Measurements from ENCODE around the gene EDN3. TPM values are rescaled to one million over a fixed set of nuclear protein-coding genes. Genes with fewer than 3 reads are reported as not detected.
"Not testable (repeated sequence)": the region's sequence is repeated elsewhere in the genome, so short reads cannot be mapped to it uniquely, and the experiment has no call there.

The EDN3 gene
- total and polyA plus RNA-seq, 2 experiments from 2014 or later = 4.0 to 5.8 TPM

DNA sequence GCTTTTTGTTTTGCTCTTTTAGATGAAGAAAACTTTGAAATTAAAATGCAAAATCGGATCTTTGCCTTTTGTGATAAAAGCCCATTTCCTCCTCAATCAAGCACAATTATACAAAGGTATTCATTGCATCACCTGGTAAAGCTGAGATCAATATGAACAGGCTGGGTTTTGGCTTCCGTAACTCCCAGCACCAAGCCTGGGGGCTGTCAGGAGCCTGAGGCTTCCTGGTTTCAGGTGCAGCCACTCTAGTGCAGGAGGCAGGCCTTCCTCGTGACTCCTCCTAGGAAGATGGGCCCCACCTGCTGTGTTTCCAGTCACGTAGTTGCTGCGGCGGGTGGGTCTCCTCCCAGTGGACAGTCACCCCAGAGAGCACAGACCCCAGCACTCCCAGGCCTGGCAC lies 54.0 kb downstream of the EDN3 start:
- Histone ChIP-seq H3K4me3 (no peak overlapping the region), H4K20me1 (ENCODE audit: insufficient read depth, poor library complexity, severe bottlenecking) (no peaks in the 10 kb centered on the region)
- 83% methylated on average over 6 of the region's 6 CpGs for WGBS (ENCODE audit: low lambda C conversion rate, missing lambda C conversion rate)

DNA sequence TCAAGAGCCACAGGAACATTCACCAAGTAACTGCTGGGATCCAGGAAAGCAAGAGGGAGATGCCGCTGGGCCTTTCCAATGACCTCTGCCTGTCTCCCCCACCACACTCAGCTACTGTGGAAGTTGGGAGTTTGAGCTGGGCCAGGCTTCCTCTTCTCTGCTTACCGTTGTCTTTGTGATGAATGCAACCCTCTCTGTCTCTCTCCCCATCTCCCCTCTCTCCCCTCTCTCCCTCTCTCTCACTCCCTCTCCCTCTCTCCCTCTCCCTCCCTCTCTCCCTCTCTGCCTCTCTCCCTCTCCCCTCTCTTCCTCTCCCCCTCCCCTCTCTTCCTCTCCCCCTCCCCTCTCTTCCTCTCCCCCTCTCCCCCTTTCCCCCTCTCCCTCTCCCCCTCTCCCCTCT lies 54.8 kb downstream of the EDN3 start:
- no peaks in the 10 kb centered on the region for H3K36me3 ChIP-seq (replicated peaks; ENCODE audit: insufficient read depth, low read depth)
- 100% methylated on average over 1 of the region's 2 CpGs for WGBS (ENCODE audit: low lambda C conversion rate, missing lambda C conversion rate)
- DNase-seq (ENCODE audit: low spot score) = no peak
- H3K4me2 ChIP-seq = no peak overlapping the region
- H4K20me1 ChIP-seq (ENCODE audit: insufficient read depth, poor library complexity, severe bottlenecking) = no peaks in the 10 kb centered on the region
- no peaks in the 10 kb centered on the region for H3K27me3 ChIP-seq
- TF ChIP-seq, protein P1, sequence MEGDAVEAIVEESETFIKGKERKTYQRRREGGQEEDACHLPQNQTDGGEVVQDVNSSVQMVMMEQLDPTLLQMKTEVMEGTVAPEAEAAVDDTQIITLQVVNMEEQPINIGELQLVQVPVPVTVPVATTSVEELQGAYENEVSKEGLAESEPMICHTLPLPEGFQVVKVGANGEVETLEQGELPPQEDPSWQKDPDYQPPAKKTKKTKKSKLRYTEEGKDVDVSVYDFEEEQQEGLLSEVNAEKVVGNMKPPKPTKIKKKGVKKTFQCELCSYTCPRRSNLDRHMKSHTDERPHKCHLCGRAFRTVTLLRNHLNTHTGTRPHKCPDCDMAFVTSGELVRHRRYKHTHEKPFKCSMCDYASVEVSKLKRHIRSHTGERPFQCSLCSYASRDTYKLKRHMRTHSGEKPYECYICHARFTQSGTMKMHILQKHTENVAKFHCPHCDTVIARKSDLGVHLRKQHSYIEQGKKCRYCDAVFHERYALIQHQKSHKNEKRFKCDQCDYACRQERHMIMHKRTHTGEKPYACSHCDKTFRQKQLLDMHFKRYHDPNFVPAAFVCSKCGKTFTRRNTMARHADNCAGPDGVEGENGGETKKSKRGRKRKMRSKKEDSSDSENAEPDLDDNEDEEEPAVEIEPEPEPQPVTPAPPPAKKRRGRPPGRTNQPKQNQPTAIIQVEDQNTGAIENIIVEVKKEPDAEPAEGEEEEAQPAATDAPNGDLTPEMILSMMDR (IDR thresholded peaks at IDR 0.05; ENCODE audit: poor library complexity) = no peak
- TF ChIP-seq EZH2phosphoT487 (IDR thresholded peaks at IDR 0.05; ENCODE audit: low read depth, severe bottlenecking, unreplicated experiment) (no peak), EZH2 (IDR thresholded peaks at IDR 0.05; ENCODE audit: borderline replicate concordance) (no peak)
- no peak overlapping the region for H3K27ac ChIP-seq
- no peaks in the 10 kb centered on the region for H3K9me3 ChIP-seq (ENCODE audit: low read depth)
- no peaks in the 10 kb centered on the region for H3K79me2 ChIP-seq
- H2AFZ ChIP-seq = no peak overlapping the region
- H3K4me1 ChIP-seq (ENCODE audit: insufficient read depth) = peaks cover 10% of the 10 kb centered on the region
- H3K9me2 ChIP-seq (replicated peaks; ENCODE audit: insufficient read depth) = no peaks in the 10 kb centered on the region
- no peak overlapping the region for H3K4me3 ChIP-seq

More for the DNA sequence above, 54.0 kb downstream of the EDN3 start:
- Histone ChIP-seq H3K9me3 (ENCODE audit: low read depth) (no peaks in the 10 kb centered on the region), H3K27ac (no peak overlapping the region), H2AFZ (no peak overlapping the region), H3K79me2 (no peaks in the 10 kb centered on the region), H3K27me3 (no peaks in the 10 kb centered on the region), H3K36me3 (replicated peaks; ENCODE audit: insufficient read depth, low read depth) (no peaks in the 10 kb centered on the region), H3K4me1 (ENCODE audit: insufficient read depth) (peaks cover 11% of the 10 kb centered on the region), H3K4me2 (no peak overlapping the region), H3K9me2 (replicated peaks; ENCODE audit: insufficient read depth) (no peaks in the 10 kb centered on the region)
- no peak for DNase-seq (ENCODE audit: low spot score)
- no peak for TF ChIP-seq EZH2phosphoT487 (IDR thresholded peaks at IDR 0.05; ENCODE audit: low read depth, severe bottlenecking, unreplicated experiment)
- no peak for TF ChIP-seq EZH2 (IDR thresholded peaks at IDR 0.05; ENCODE audit: borderline replicate concordance)
- TF ChIP-seq, protein P1 (IDR thresholded peaks at IDR 0.05; ENCODE audit: poor library complexity) = no peak

DNA sequence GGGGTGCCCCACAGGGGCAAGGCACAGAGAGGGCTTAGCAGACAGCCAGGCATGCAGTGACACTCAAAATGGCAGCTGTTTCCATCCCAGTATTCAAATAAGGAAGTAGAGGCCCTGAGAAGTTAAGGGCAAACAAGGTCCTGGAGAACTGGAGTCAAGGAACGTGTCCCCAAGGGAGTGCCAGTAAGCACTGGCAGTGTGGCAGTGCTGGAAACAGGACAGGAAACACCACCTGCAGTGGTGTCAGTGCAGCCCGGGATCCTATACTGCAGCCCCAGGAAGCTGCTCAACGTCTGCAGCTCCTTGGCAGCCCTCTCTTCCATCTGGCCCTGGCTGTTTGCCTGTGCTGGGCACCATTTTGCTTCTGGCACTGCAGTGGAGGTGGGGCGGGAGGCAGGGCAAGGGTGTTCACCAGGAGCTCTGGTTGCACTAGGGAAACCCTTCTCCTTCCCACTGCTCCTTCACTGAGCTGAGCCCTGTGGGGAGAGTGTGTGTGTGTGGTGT lies 56.3 kb downstream of the EDN3 start:
- WGBS (ENCODE audit: low lambda C conversion rate, missing lambda C conversion rate) = 75% methylated on average over 4 of the region's 4 CpGs
- DNase-seq (ENCODE audit: low spot score) = no peak
- Histone ChIP-seq H3K9me2 (replicated peaks; ENCODE audit: insufficient read depth) (no peaks in the 10 kb centered on the region), H3K27ac (no peak overlapping the region), H3K4me2 (no peak overlapping the region), H3K4me1 (ENCODE audit: insufficient read depth) (no peaks in the 10 kb centered on the region), H3K4me3 (no peak overlapping the region), H3K9me3 (ENCODE audit: low read depth) (no peaks in the 10 kb centered on the region), H3K79me2 (no peaks in the 10 kb centered on the region), H4K20me1 (ENCODE audit: insufficient read depth, poor library complexity, severe bottlenecking) (no peaks in the 10 kb centered on the region), H3K36me3 (replicated peaks; ENCODE audit: insufficient read depth, low read depth) (no peaks in the 10 kb centered on the region), H2AFZ (no peak overlapping the region), H3K27me3 (no peaks in the 10 kb centered on the region)
- TF ChIP-seq EZH2phosphoT487 (IDR thresholded peaks at IDR 0.05; ENCODE audit: low read depth, severe bottlenecking, unreplicated experiment) = no peak
- no peak for TF ChIP-seq EZH2 (IDR thresholded peaks at IDR 0.05; ENCODE audit: borderline replicate concordance)
- TF ChIP-seq, protein P1 (IDR thresholded peaks at IDR 0.05; ENCODE audit: poor library complexity) = no peak

- H2AFZ ChIP-seq; H3K27ac ChIP-seq; H3K27me3 ChIP-seq; H3K36me3 ChIP-seq (replicated peaks; ENCODE audit: insufficient read depth, low read depth); H3K4me3 ChIP-seq; H3K4me2 ChIP-seq; H3K79me2 ChIP-seq; H3K9me3 ChIP-seq (ENCODE audit: low read depth); DNase-seq (ENCODE audit: low spot score); H4K20me1 ChIP-seq (ENCODE audit: insufficient read depth, poor library complexity, severe bottlenecking); H3K4me1 ChIP-seq (ENCODE audit: insufficient read depth); H3K9me2 ChIP-seq (replicated peaks; ENCODE audit: insufficient read depth): not testable (repeated sequence)
- 91% methylated on average over 6 of the region's 9 CpGs for WGBS (ENCODE audit: low lambda C conversion rate, missing lambda C conversion rate)
Measured at GRCh38 chr20:59358793-59359192, 58.4 kb downstream of the EDN3 start.
